ENCODE results near the gene CHD2. TPM values are rescaled to one million over a fixed set of nuclear protein-coding genes. Genes with fewer than 3 reads are reported as not detected.

CHD2 gene
- total and polyA plus RNA-seq, 2 donors (not counting 3 experiments of a cell fraction or from before 2014, with no cell fraction given), result 53.8 to 97.9 TPM

GRCh38 chr15:93018574-93018973 is 118.5 kb downstream of the CHD2 start:
- Histone ChIP-seq H3K79me2 (ENCODE audit: control insufficient read depth, insufficient read depth, low read length) (peaks cover 26% of the 10 kb centered on the region), H2AFZ (ENCODE audit: low read depth, low read length) (no peak overlapping the region), H3K27ac (ENCODE audit: insufficient read depth, low read depth, low read length) (no peak overlapping the region), H3K4me1 (ENCODE audit: control insufficient read depth, extremely low read depth, insufficient read depth, low read length) (no peaks in the 10 kb centered on the region), H3K36me3 (ENCODE audit: control insufficient read depth in 2 of 2, extremely low read depth in 1 of 2, insufficient read depth in 2 of 2, low read length in 2 of 2) (peaks cover 42 to 46% of the 10 kb centered on the region in 2 experiments), H3K9me3 (replicated peaks; ENCODE audit: control insufficient read depth, insufficient read depth, low read length) (no peaks in the 10 kb centered on the region), H3K27me3 (ENCODE audit: control insufficient read depth in 2 of 2, insufficient read depth in 2 of 2, low read length in 2 of 2) (no peaks in the 10 kb centered on the region), H3K4me2 (ENCODE audit: insufficient read depth, low read length) (no peak overlapping the region), H4K20me1 (replicated peaks; ENCODE audit: control insufficient read depth, extremely low read depth, insufficient read depth, low read length) (no peaks in the 10 kb centered on the region), H3K9me1 (replicated peaks; ENCODE audit: control insufficient read depth, extremely low read depth, insufficient read depth, low read length) (no peaks in the 10 kb centered on the region), H3K9ac (replicated peaks; ENCODE audit: extremely low read depth, insufficient read depth, low read length) (no peak overlapping the region), H3K4me3 (replicated peaks in 1 of 3; ENCODE audit: insufficient read depth in 1 of 3, low read depth in 1 of 3, low read length in 3 of 3) (no peak overlapping the region)
- ChIA-PET CTCF (interaction anchor here (1.1 to 2.4 kb wide), 4 partner anchors 12 to 221 kb away, joined by 3 to 7 read pairs (median 4); no protein-coding TSS in a partner anchor), POLR2A (no interaction called here)
- intact Hi-C loops (cut with micrococcal nuclease), result loop anchor here (5.0 kb wide), 1 partner anchor 221 kb away; no protein-coding TSS in a partner anchor
- dilution Hi-C loops (cut with MboI; ENCODE audit: extremely low pct_ligation_motif_present, low sequenced_read_pairs), result no loop called here
- TF ChIP-seq EZH2 (IDR thresholded peaks at IDR 0.05; ENCODE audit: borderline replicate concordance, low read depth, low read length, severe bottlenecking), result no peak
- no peak for TF ChIP-seq FOS (IDR thresholded peaks at IDR 0.05; ENCODE audit: borderline replicate concordance, insufficient read depth, low read length)
- no peak for TF ChIP-seq MYC (IDR thresholded peaks at IDR 0.05; ENCODE audit: low read depth, low read length)
- TF ChIP-seq CTCF (IDR thresholded peaks at IDR 0.05; ENCODE audit: extremely low read depth in 1 of 2, insufficient read depth in 1 of 2, low read depth in 1 of 2, low read length in 2 of 2), result peak in 1 of 2 donors; percentile 16
- no TSS peak for BruUV-seq (replicated peaks)
- no peak for FAIRE-seq
- DNase-seq (ENCODE audit: low read depth, low spot score), result no peak

- H3K4me3 ChIP-seq (replicated peaks in 1 of 3; ENCODE audit: insufficient read depth in 1 of 3, low read depth in 1 of 3, low read length in 3 of 3), result no peak overlapping the region
- H3K4me2 ChIP-seq (ENCODE audit: insufficient read depth, low read length), result no peak overlapping the region
- DNase-seq (ENCODE audit: low read depth, low spot score), result no peak
- H3K36me3 ChIP-seq (ENCODE audit: control insufficient read depth in 2 of 2, extremely low read depth in 1 of 2, insufficient read depth in 2 of 2, low read length in 2 of 2), result peaks cover 40 to 48% of the 10 kb centered on the region in 2 experiments
- no peaks in the 10 kb centered on the region for H3K9me1 ChIP-seq (replicated peaks; ENCODE audit: control insufficient read depth, extremely low read depth, insufficient read depth, low read length)
- POLR2A ChIA-PET, result no interaction called here
- no peaks in the 10 kb centered on the region for H4K20me1 ChIP-seq (replicated peaks; ENCODE audit: control insufficient read depth, extremely low read depth, insufficient read depth, low read length)
- FAIRE-seq, result no peak
- no peaks in the 10 kb centered on the region for H3K4me1 ChIP-seq (ENCODE audit: control insufficient read depth, extremely low read depth, insufficient read depth, low read length)
- intact Hi-C loops (cut with micrococcal nuclease) (loop anchor here (5.0 kb wide), 1 partner anchor 222 kb away; no protein-coding TSS in a partner anchor), dilution Hi-C loops (cut with MboI; ENCODE audit: extremely low pct_ligation_motif_present, low sequenced_read_pairs) (no loop called here)
- no peak overlapping the region for H2AFZ ChIP-seq (ENCODE audit: low read depth, low read length)
- no peak overlapping the region for H3K9ac ChIP-seq (replicated peaks; ENCODE audit: extremely low read depth, insufficient read depth, low read length)
- CTCF ChIA-PET, result interaction anchor here (1.1 to 2.4 kb wide), 4 partner anchors 11 to 221 kb away, joined by 3 to 7 read pairs (median 4); no protein-coding TSS in a partner anchor
- no peaks in the 10 kb centered on the region for H3K9me3 ChIP-seq (replicated peaks; ENCODE audit: control insufficient read depth, insufficient read depth, low read length)
- TF ChIP-seq MYC (IDR thresholded peaks at IDR 0.05; ENCODE audit: low read depth, low read length) (no peak), GATA2 (IDR thresholded peaks at IDR 0.05; ENCODE audit: insufficient read depth, insufficient read length, low read depth, low read length) (no peak), CTCF (IDR thresholded peaks at IDR 0.05; ENCODE audit: extremely low read depth in 1 of 2, insufficient read depth in 1 of 2, low read depth in 1 of 2, low read length in 2 of 2) (no peak), POLR2A (IDR thresholded peaks at IDR 0.05; ENCODE audit: low read depth, low read length) (no peak), MAX (IDR thresholded peaks at IDR 0.05; ENCODE audit: insufficient read depth, insufficient read length) (no peak), POLR2AphosphoS5 (IDR thresholded peaks at IDR 0.05; ENCODE audit: insufficient read depth, low read depth, low read length) (no peak)
- BruUV-seq (replicated peaks), result no TSS peak
- no peak overlapping the region for H3K27ac ChIP-seq (ENCODE audit: insufficient read depth, low read depth, low read length)
- H3K27me3 ChIP-seq (ENCODE audit: control insufficient read depth in 2 of 2, insufficient read depth in 2 of 2, low read length in 2 of 2), result no peaks in the 10 kb centered on the region
- H3K79me2 ChIP-seq (ENCODE audit: control insufficient read depth, insufficient read depth, low read length), result peaks cover 26% of the 10 kb centered on the region
These were observed 119.0 kb downstream of the CHD2 start for GRCh38 chr15:93019090-93019489.
